Gastroesophageal sphincter (tissue), 4 donors: Measurements from ENCODE around the gene BICC1. TPM values are rescaled to one million over a fixed set of nuclear protein-coding genes. Genes with fewer than 3 reads are reported as not detected.

Experiments
- ATAC-seq: fragments of 150-250 bp; one replicate; pipeline ENCODE4 v1.9.1; 2016; ENCODE audit warnings: mild to moderate bottlenecking, moderate library complexity
- H3K27ac ChIP-seq, 4 donors: fragments of 200-600 bp; sonication (generic) in 3 of 4; 1 replicate in 3 of 4; 2 replicates in 1 of 4; pipeline ENCODE4 v1.5.1; 2016 to 2019
- H3K27me3 ChIP-seq: fragments of 200-600 bp; sonication (generic); one replicate; pipeline ENCODE4 v1.5.1; 2019
- H3K36me3 ChIP-seq, 2 donors: fragments of 200-600 bp; sonication (generic); one replicate each; pipeline ENCODE4 v1.5.1; 2019; ENCODE audit warnings: control low read depth in 1 of 2
- H3K4me1 ChIP-seq, 3 donors: fragments of 200-600 bp; sonication (generic); 1 replicate in 2 of 3; 2 replicates in 1 of 3; pipeline ENCODE4 v1.5.1; 2016 to 2019; ENCODE audit warnings: control low read depth in 2 of 3
- H3K4me3 ChIP-seq, 2 donors: fragments of 200-600 bp; sonication (generic); one replicate each; pipeline ENCODE4 v1.5.1; 2019; ENCODE audit warnings: mild to moderate bottlenecking in 1 of 2, moderate library complexity in 1 of 2
- H3K9me3 ChIP-seq, 3 donors: fragments of 200-600 bp; sonication (generic); one replicate each; pipeline ENCODE4 v1.5.1; 2017 to 2019; ENCODE audit warnings: control low read depth in 2 of 3
- EP300 ChIP-seq: sonication (generic); formaldehyde crosslinking; IDR thresholded peaks from one replicate; pipeline ENCODE4 v1.6.1; 2017; ENCODE audit warnings: antibody characterized with exemption, mild to moderate bottlenecking
- POLR2A ChIP-seq, 2 donors: fragments of 450-650 bp; IDR thresholded peaks; one replicate each; pipeline ENCODE4 v1.6.1; 2017; ENCODE audit warnings: antibody characterized with exemption in 2 of 2, mild to moderate bottlenecking in 2 of 2, moderate library complexity in 1 of 2
- POLR2AphosphoS5 ChIP-seq: sonication (generic); formaldehyde crosslinking; IDR thresholded peaks from one replicate; pipeline ENCODE4 v1.6.1; 2017; ENCODE audit warnings: antibody characterized with exemption
- WGBS, 2 donors: methylation state at CpG; one replicate each; pipeline ENCODE4 v1.1.5; 2018; ENCODE audit warnings: low coverage in 1 of 2; 5-methylcytosine and 5-hydroxymethylcytosine counted together
- total RNA-seq, 4 donors: library from RNA; depleted of rRNA; stranded (reverse); fragments of >200 nt; gene quantifications; one replicate each; pipeline ENCODE4 v1.1.0, GENCODE V29; 2016
- TF ChIP-seq, protein P1 (sequence below), 4 experiments: fragments of 200-600 bp in 2 of 4; fragments of 450-650 bp in 2 of 4; sonication (generic) in 1 of 4; IDR thresholded peaks; one replicate each; pipeline ENCODE4 v1.5.1; 2017 to 2019; ENCODE audit warnings: antibody characterized with exemption in 4 of 4, mild to moderate bottlenecking in 2 of 4, moderate library complexity in 2 of 4

BICC1 gene
- total RNA-seq, 4 donors from 2014 or later: 18.6 to 27.8 (median 22.5) TPM

- Histone ChIP-seq H3K27ac (no peak overlapping the region), H3K27me3 (no peaks in the 10 kb centered on the region), H3K9me3 (no peaks in the 10 kb centered on the region), H3K36me3 (no peaks in the 10 kb centered on the region), H3K4me1 (no peaks in the 10 kb centered on the region), H3K4me3 (no peak overlapping the region)
- no peak for TF ChIP-seq EP300
- TF ChIP-seq, protein P1, sequence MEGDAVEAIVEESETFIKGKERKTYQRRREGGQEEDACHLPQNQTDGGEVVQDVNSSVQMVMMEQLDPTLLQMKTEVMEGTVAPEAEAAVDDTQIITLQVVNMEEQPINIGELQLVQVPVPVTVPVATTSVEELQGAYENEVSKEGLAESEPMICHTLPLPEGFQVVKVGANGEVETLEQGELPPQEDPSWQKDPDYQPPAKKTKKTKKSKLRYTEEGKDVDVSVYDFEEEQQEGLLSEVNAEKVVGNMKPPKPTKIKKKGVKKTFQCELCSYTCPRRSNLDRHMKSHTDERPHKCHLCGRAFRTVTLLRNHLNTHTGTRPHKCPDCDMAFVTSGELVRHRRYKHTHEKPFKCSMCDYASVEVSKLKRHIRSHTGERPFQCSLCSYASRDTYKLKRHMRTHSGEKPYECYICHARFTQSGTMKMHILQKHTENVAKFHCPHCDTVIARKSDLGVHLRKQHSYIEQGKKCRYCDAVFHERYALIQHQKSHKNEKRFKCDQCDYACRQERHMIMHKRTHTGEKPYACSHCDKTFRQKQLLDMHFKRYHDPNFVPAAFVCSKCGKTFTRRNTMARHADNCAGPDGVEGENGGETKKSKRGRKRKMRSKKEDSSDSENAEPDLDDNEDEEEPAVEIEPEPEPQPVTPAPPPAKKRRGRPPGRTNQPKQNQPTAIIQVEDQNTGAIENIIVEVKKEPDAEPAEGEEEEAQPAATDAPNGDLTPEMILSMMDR (IDR thresholded peaks at IDR 0.05): no peak
- TF ChIP-seq POLR2AphosphoS5: no peak
- no peak for TF ChIP-seq POLR2A (IDR thresholded peaks at IDR 0.05)
- no peak for ATAC-seq
- WGBS, 2 donors: 69 to 90% methylated on average over 3 of the region's 3 CpGs
These were observed 334.2 kb downstream of the BICC1 start for GRCh38 chr10:58846856-58847255.

DNA sequence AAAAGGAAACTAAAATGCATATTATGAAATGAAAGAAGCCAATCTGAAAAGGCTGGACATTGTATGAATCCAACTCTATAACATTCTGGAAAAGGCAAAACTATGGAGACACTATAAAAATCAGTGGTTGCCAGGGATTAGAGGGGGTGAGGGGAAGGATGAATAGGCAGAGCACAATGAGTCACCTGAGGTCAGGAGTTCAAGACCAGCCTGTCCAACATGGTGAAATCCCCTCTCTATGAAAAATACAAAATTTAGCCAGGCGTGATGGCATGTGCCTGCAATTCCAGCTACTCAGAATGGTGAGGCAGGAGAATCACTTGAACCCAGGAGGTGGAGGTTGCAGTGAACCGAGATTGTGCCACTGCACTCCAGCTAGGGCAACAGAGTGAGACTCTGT lies 338.9 kb downstream of the BICC1 start:
- H3K9me3 ChIP-seq: no peaks in the 10 kb centered on the region
- no peaks in the 10 kb centered on the region for H3K36me3 ChIP-seq
- no peak overlapping the region for H3K27ac ChIP-seq
- no peaks in the 10 kb centered on the region for H3K27me3 ChIP-seq
- 96% methylated on average over 2 of the region's 2 CpGs; no CpG with 5 or more reads in 1 of the 2 donors for WGBS, 2 donors
- TF ChIP-seq POLR2A (IDR thresholded peaks at IDR 0.05): no peak
- TF ChIP-seq, protein P1 (IDR thresholded peaks at IDR 0.05): no peak
- no peak for TF ChIP-seq EP300
- no peak for TF ChIP-seq POLR2AphosphoS5
- no peak overlapping the region for H3K4me3 ChIP-seq
- H3K4me1 ChIP-seq: peaks cover 0 to 7% (median 0%) of the 10 kb centered on the region in 3 donors
- no peak for ATAC-seq

DNA sequence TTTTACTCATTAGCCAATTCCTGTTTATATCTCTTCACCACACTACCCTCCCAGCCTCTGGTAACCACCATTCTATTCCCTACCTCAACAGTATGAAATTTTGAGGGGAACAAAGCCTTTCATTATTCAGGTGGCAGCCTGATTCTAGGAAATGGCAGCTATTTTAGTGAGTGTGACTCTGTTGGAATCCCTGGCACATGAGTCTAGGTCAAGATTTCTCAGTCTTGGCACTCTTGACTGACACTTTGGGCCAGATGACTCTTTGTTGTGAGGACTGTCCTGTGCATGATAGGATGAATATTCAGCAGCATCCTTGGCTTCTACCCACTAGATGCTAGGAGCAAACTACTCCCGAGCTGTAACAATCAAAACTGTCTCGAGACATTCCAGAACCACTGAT lies 341.0 kb downstream of the BICC1 start:
- TF ChIP-seq EP300 (no peak), POLR2AphosphoS5 (no peak), POLR2A (IDR thresholded peaks at IDR 0.05) (no peak)
- TF ChIP-seq, protein P1 (IDR thresholded peaks at IDR 0.05): no peak
- H3K27me3 ChIP-seq: no peaks in the 10 kb centered on the region
- no peak for ATAC-seq
- H3K4me1 ChIP-seq: peaks cover 0 to 13% (median 0%) of the 10 kb centered on the region in 3 donors
- peaks cover 0 to 8% (median 0%) of the 10 kb centered on the region in 3 donors for H3K9me3 ChIP-seq
- no peak overlapping the region for H3K4me3 ChIP-seq
- H3K27ac ChIP-seq: no peak overlapping the region
- no peaks in the 10 kb centered on the region for H3K36me3 ChIP-seq
- WGBS, 2 donors: 80 to 100% methylated on average over 1 to 2 of the region's 2 CpGs

DNA sequence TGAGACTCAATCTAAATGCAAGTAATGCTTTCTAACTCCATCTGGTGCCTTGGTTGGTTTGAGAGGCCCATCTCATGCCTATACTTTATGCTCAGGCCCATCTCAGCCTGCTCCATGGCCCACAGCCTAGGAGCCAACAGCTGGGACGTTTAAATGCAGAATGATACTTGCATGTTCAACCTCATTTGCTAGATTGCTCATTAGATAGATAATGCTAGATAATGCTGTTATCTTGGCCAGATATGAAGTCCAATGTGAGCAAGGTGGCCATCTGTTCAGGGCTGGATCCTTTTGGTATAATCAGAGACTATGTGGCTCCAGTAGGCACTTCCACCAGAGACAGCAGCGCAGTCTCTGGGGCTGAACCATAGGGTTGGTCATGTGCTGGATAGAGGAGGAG lies 342.1 kb downstream of the BICC1 start:
- peaks cover 0 to 13% (median 0%) of the 10 kb centered on the region in 3 donors for H3K4me1 ChIP-seq
- H3K27ac ChIP-seq: no peak overlapping the region
- H3K27me3 ChIP-seq: no peaks in the 10 kb centered on the region
- peaks cover 0 to 14% (median 0%) of the 10 kb centered on the region in 3 donors for H3K9me3 ChIP-seq
- WGBS, 2 donors: 50% methylated on average over 1 of the region's 2 CpGs; no CpG with 5 or more reads in 1 of the 2 donors
- H3K4me3 ChIP-seq: no peak overlapping the region
- ATAC-seq: no peak
- TF ChIP-seq POLR2A (IDR thresholded peaks at IDR 0.05) (no peak), EP300 (no peak), POLR2AphosphoS5 (no peak)
- TF ChIP-seq, protein P1 (IDR thresholded peaks at IDR 0.05): no peak
- no peaks in the 10 kb centered on the region for H3K36me3 ChIP-seq

DNA sequence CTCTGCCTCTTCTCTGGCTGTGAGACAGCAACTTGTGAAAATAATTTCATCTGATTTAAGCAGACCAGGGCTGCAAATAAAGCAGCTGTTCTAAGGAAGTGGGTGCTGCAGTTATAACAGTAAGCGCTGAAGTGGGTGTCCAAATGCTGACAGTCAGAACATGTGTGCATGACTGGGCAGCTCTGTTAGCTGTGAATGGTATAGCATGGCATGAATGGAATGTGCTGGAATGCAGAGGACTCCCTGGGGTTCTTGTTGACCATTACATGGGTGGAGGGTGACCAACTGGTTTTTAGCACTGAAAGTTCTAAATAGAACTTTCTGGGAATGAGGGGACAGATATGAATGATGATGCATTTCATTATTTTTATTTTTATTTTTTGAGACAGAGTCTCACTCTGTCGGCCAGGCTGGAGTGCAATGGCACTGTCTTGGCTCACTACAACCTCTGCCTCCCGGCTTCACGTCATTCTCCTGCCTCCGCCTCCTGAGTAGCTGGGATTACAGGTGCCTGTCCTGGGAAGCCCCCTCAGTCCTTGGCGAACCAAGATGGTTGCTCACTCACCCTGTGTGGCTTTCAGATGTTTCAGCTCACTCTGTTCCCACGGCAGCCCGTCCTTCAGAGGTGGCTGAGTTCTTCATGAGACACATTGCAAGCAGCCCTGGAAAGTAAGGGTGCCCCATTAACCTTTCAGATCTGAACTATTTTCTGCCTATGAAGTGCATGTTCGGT lies 344.0 kb downstream of the BICC1 start:
- Histone ChIP-seq H3K9me3 (peaks cover 0 to 14% (median 0%) of the 10 kb centered on the region in 3 donors), H3K27ac (peak overlapping the region in 2 of 4 donors; percentile 34 to 35), H3K27me3 (no peaks in the 10 kb centered on the region), H3K4me3 (no peak overlapping the region), H3K36me3 (no peaks in the 10 kb centered on the region), H3K4me1 (peaks cover 0 to 13% (median 0%) of the 10 kb centered on the region in 3 donors)
- TF ChIP-seq EP300 (no peak), POLR2AphosphoS5 (peak; percentile 68)
- ATAC-seq: peak; percentile 80
- 53 to 59% methylated on average over 3 to 7 of the region's 9 CpGs for WGBS, 2 donors
